GM13977 (cell line): ENCODE results near the gene LCOR.
"Not testable (repeated sequence)": the region's sequence is repeated elsewhere in the genome, so short reads cannot be mapped to it uniquely, and the experiment has no call there.

ENCODE experiments used
- DNase-seq: peaks from one replicate; pipeline ENCODE4 v3.0.0; 2012; ENCODE audit warnings: low spot score
- CTCF ChIP-seq: IDR thresholded peaks from 2 replicates; pipeline ENCODE4 v1.5.1; 2012; ENCODE audit warnings: mild to moderate bottlenecking, control low read depth; ENCODE audit not compliant: insufficient read depth; ENCODE audit errors: extremely low read depth, missing control alignments
- in situ Hi-C: fragments of 300-500 bp; cut with MboI; formaldehyde crosslinking; loops from one replicate; pipeline ENCODE4 v1.12.0; 2022; ENCODE audit warnings: low sequenced_read_pairs, low pct_unique_long_range_greater_than_20kb, mixed read lengths, inconsistent platforms; ENCODE audit not compliant: unreplicated experiment

Gene LCOR

GRCh38 chr10:96922978-96923948 is 91.2 kb downstream of the LCOR start:
- no peak for DNase-seq
- TF ChIP-seq CTCF: no peak
- in situ Hi-C loops: no loop called here

GRCh38 chr10:96924861-96925260 is 92.8 kb downstream of the LCOR start:
- no peak for DNase-seq
- in situ Hi-C loops: no loop called here
- TF ChIP-seq CTCF: no peak

GRCh38 chr10:96930469-96930868 is 98.4 kb downstream of the LCOR start:
- no peak for DNase-seq
- no peak for TF ChIP-seq CTCF
- in situ Hi-C loops: no loop called here

GRCh38 chr10:96935148-96935547 is 103.0 kb downstream of the LCOR start:
- in situ Hi-C loops: no loop called here
- TF ChIP-seq CTCF: no peak
- DNase-seq: no peak

- DNase-seq: no peak
- TF ChIP-seq CTCF: no peak
- in situ Hi-C loops: no loop called here
Measured at GRCh38 chr10:96935810-96936209, 103.7 kb downstream of the LCOR start.

- in situ Hi-C loops, DNase-seq: not testable (repeated sequence)
Measured at GRCh38 chr10:96943161-96943560, 111.1 kb downstream of the LCOR start.

- in situ Hi-C loops: no loop called here
- no peak for TF ChIP-seq CTCF
Measured at GRCh38 chr10:96947036-96947435, 114.9 kb downstream of the LCOR start.

More at GRCh38 chr10:96947036-96947435, 114.9 kb downstream of the LCOR start:
- DNase-seq: no peak
